ENCODE results near the gene AGAP2.

GRCh38 chr12:57707250-57707649, 31.3 kb downstream of the AGAP2 start:
- TF ChIP-seq CTCF (IDR thresholded peaks at IDR 0.05), result no peak
- TF ChIP-seq POLR2A (IDR thresholded peaks at IDR 0.05), result no peak
